Ovary (tissue), 3 donors: ENCODE measurements around the gene ZNF385A.

ENCODE experiments used
- CTCF ChIP-seq, 3 donors: fragments of 450-650 bp in 2 of 3; fragments of 200-600 bp in 1 of 3; IDR thresholded peaks; one replicate each; pipeline versions ENCODE4 v1.5.1 to v1.8.0; 2016 to 2022; ENCODE audit warnings: antibody characterized with exemption in 3 of 3, mild to moderate bottlenecking in 1 of 3
- EP300 ChIP-seq: sonication (generic); formaldehyde crosslinking; IDR thresholded peaks from one replicate; pipeline ENCODE4 v1.6.1; 2017; ENCODE audit warnings: antibody characterized with exemption
- POLR2A ChIP-seq: fragments of 450-650 bp; IDR thresholded peaks from one replicate; pipeline ENCODE4 v1.6.1; 2017; ENCODE audit warnings: antibody characterized with exemption, mild to moderate bottlenecking, moderate library complexity
- donor health status: DM: no; HTN: no; CAD: no.

DNA sequence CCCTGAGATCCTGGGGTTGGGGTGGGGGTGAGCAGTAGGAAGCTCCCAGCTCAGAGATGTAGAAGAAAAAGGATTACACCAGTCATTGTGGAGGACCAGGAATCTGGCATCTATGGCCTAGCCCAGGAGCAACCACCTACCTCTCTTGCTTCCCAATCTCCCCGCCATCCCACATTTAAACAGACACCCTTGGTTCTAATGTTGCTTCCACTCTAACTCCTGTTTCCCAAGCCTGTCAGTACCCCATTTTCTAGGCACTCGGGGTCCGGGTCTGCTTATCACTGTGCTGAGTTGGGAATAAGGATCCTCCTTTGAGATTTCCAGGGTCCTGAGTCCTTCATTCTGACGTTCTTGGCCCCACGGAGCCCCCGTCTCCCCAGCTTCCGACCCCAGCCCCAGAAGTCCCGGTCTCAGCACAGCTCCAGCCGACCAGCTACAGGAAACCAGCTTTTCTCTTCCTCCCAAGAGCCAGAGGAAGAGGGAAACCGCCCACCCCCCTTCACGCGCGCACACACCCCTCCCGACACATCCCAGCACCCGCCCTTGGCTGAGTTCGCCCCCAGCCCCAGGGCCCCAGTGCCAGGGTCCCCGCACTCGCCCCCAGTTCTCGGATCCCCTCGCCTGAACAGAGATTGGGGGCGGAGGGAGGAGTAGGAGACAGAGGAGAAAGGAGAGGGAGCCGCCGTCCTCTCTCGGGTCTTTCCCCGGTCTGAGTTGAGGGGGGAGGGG is 33.3 kb upstream of the ZNF385A start:
- TF ChIP-seq POLR2A (peak; percentile 12), CTCF (IDR thresholded peaks at IDR 0.05) (no peak), EP300 (no peak)
